NCI-H1694 (cell line): ENCODE data around the gene TSPAN11.
"Not testable (repeated sequence)": the region's sequence is repeated elsewhere in the genome, so short reads cannot be mapped to it uniquely, and the experiment has no call there.

Experiments
- DNase-seq: peaks from one replicate; lab custom pipeline; 2025; lab: John Stamatoyannopoulos, UW

The TSPAN11 gene, protein sequence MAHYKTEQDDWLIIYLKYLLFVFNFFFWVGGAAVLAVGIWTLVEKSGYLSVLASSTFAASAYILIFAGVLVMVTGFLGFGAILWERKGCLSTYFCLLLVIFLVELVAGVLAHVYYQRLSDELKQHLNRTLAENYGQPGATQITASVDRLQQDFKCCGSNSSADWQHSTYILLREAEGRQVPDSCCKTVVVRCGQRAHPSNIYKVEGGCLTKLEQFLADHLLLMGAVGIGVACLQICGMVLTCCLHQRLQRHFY

DNA sequence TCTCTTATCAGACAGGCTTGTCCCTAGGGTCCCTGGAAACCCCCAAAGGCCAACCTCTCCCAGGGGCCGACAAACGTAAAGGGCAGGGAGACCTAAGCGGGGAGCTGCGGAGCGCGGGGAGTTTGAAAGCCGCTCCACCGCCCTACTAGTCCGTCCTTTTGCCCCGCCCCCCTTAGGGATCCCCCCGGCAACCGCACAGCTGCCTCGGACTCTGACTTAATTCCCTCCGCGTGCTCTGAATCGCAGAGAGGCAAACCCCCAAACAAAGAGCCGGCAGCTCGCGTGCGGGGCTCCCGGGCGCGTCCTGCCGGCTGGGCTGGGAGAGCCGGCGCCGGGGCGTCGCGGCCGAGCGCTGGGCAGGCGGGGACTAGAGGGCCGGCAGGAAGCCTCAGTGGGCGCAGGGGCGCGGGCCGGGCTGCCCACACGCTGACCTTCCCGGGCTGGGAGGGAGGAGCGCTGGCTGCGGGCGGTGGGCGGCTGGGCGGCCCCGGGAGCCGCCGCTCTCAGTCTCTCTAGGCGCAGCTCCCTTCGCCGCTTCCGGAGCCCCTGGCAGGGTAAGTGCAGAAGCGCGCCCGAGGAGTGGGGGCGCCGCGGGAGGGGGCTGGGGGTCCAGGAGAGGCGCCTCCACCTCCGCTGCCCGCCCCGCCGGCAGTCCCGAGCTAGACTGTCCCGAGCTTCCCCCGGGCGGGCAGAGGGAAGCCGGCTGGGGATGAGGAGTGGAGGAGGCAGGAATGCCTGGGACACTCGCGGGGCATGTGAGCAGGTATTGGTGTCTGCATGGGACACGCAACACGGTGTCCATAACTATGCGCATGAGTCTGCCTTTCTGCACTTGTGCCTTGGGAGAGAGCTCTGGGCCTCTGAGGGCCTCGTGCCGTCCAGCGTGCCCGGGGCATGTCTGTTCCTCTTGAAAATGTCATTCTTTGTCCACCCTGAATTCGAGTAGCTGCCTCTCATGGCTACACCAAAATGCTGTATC is at the start of gene TSPAN11:
Gene TSPAN11, plus strand, starts transcription at position 506 of the 979 bp plus-strand sequence. CDS start 27,244 bp downstream, outside the sequence.
- DNase-seq = peak; percentile 3

DNA sequence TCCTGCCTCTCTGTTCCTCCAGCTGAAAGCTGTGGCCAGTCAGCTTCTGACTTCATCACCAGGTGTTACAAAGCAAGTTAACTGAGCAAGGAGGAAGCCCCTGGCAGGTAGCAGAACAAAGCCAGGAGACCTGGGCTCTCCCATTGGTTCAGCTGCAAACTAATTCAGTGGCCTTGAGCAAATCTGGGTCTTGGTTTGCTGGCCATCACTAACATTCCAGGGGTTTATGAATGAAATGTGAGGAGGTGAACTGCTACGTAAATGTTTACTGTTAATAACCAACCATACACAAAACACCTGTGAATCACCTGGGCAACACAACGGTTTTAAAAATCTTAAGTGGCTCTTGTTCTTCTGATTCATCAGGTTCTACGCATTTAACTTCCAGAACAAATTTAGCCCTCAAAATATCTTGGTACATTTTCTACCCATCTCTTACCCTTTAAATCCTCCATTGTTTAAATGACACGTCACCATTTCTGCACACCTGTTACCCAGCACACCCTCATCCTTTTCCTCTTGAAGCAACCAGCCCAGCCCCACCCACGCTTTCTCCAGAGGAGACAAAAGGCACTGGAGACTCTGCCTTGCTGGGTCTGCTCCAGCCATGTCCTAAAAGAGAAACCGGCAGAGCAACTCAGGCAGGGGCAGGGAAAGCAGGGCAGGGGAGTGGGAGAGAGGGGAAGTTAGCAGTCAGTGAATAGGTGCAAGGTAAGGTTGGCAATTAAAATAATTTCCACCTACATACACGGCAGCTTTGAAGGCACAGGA is 49.3 kb upstream of the TSPAN11 start:
- no peak for DNase-seq

DNA sequence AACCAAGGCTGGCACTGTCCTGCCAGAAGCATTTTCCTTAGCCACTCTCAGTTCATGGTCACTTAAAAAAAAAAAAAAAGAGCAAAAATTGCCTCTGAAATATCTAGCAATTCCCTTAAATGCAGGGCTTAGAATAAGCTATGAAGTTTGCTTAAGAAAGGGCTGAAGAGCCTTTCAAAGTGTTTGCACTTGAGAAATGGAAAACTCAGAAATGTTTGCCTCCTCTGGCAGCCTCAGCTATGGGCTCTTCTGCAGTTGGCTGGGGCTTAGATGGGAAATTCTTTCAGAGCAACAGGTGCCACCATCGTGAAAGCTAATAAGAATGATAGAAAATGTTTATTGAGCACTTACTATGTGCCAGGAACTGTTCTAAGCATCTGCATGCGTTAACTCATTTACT is 48.5 kb upstream of the TSPAN11 start:
- DNase-seq = no peak

DNA sequence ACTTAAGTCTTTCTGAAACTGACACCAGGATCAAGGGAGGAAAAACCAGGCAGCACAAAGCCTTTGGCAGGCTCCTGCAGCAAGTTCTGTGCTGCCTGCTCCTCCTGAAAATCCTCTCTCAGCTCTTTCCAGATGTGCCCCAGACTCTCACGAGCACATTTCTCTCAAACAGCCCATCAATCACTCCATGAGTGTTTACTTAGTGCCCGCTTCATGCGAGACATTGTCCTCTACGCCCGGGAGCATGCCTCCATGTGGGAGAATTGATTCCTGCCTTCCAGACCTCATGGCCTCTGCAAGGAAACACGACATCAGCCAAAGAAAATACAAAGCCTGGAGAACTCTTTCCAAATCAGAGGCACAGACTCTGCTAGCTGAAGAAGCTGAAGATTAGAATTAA is 46.5 kb upstream of the TSPAN11 start:
- no peak for DNase-seq

DNA sequence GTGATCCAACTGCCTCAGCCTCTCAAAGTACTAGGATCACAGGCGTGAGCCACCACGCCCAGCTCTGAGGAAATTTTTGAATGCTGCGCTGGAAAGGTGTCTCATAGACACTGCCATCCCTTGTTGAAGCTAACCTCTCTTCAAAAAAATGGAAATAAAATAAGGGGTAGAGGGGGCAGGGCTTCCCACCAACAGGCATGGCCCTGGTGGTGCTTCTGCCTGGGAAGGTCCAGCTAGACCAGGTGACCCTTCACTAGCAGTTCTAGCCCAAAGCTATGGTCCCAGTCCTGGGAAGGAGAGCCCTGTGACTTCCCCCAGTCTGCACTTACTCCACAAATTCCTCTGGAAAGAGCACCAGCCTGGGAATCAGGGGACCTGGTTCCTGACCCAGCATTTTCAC is 45.7 kb upstream of the TSPAN11 start:
- no peak for DNase-seq

DNA sequence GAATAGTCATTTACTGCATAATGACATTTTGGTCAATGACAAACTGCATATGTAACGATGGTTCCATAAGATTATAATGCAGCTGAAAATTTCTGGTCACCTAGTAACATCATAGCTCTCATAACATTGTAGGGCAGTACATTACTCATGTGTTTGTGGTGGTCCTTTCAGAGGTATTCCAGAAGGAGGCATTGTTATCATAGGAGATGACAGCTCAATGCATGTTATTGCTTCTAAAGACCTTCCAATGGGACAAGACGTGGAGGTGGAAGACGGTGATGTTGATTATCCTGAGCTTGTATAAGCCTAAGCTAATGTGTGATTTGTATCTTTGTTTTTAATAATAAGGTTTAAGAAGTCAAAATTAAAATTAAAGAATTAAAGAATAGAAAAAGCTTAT is 43.8 kb upstream of the TSPAN11 start:
- DNase-seq = peak; percentile 58

DNA sequence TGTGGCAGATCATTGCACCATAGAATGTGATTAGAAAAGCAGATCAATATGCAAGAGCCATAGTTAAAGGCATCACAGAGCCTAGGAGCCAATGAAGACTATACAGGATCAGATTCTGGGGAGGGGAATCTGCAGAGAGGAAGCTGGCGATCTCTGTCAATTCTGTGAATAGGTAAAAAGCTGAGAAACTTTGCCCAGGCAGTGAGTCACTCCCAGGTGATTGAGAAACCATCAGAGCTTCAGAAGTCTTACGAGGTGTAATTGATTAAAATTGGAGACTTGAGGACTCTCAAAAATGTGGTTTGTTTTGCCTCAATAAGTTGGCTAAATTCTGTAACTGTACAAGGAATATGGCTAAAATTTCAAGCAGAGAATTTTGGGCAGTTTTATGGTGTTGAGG is 41.7 kb upstream of the TSPAN11 start:
- no peak for DNase-seq

DNA sequence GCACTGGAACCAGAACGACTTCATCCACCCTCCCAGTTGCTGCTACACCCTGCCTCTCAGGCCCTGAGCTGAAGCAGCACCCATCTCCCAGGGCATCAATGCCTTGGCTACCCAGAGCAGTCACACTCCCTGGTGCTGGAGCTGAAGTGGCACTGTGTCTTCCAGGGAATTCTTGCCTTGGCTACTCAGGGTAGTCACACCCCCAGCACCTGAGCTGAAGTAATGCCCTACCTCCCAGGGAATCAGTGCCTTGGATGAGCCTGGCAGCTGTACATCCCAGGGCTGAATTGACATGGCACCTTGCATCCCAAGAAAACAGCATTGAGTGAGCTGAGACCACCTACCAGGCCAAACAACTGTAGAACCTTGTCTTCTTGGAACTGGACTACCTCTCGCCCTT is 41.2 kb upstream of the TSPAN11 start:
- no peak for DNase-seq

DNA sequence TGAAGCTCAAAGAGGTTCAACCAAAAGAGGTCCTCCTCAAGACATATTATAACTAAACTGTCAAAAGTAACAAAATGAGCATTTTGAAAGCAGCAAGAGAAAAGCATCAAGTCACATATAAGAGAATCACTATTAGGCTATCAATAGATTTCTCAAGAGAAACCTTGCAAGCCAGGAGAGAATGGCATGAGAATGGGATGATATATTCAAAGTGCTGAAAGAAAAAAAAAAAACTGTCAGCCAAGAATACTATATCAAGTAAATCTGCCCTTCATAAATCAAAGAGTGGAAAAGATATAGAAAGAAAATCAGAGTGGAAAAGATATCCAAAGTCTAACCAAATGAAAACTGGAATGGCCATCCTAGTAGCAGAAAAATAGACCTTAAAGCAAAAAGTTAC is 39.3 kb upstream of the TSPAN11 start:
- DNase-seq = no peak

DNA sequence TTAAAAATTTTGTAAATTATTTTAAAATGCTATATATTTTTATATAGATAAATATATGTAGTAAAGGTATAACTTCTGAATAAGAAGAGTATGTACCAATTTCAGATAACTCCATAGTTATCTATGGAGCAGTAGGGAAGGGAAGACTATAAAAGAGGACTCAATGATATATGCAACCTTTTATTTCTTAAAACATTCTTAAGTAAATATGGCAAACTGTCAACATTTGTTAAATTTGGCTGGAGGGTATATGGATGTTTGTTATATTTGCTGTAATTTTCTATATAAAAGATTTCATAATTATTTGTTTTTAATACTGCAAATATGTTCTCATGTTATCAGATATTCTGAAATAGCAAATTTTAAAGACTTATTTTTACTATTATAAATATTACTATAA is 38.3 kb upstream of the TSPAN11 start:
- no peak for DNase-seq

DNA sequence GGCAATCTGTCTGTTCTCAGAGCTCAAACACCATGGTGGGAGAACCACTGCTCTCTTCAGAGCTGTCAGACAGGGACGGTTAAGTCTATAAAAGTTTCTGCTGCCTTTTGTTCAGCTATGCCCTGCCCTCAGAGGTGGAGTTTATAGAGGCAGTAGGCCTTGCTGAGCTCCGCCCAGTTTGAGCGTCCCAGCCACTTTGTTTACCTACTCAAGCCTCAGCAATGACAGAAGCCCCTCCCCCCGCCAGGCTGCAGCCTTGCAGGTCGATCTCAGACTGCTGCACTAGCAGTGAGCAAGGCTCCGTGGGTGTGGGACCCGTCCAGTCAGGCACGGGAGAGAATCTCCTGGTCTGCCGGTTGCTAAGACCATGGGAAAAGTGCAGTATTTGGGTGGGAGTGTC is 32.0 kb upstream of the TSPAN11 start:
- not testable (repeated sequence) for DNase-seq

DNA sequence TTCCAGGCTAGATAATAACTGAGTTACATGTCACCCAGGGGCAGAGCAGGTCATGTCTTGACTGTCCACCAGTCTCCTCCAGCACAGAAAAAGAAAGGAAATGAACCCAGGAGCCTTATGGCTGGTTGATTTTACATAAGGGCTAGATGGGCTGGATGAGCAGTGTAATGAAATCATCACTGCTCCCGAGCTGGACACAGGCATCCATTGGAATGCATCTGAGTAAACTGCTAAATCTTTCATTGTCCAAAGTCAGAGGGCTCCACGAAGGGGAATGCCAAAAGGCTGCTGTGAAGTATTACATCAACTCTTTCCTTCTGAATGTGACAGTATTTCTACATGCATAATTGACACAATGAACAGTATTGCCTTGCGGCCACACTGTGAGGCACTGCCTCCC is 30.1 kb upstream of the TSPAN11 start:
- DNase-seq = no peak

DNA sequence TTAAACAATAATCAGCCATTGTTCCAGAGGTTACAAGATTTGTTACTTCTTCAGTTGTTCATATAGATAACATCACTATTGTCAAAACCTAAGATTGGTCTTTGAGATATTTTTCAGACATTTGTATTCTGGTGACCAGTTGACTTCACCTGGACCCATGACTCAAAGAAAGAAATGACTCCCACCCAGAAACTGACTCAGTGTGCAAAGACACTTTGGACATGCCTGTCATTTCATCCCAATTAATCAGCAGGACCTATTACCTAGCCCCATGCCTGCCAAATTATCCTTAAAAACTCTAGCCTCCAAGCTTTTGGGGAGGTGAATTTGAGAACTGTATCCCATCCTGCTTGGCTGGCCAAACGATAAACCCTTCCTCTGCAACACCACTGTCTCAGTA is 27.7 kb upstream of the TSPAN11 start:
- DNase-seq = no peak

DNA sequence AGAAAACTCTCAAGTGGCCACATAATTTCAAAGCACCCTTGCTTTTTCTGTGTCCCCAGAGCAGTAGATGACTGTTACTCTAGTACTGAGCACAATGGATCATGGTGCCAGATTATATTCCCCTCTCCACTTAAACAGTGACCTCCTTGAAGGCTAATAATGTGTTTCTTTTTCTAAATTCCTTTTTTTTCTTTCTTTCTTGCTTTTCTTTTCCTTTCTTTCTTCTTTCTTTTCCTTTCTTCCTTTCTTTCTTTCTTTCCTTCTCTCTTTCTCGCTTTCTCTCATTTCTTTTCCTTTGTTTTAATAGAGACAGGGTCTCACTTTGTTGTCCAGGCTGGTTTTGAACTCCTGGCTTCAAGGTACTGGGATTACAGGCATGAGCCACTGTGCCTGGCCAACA is 26.2 kb upstream of the TSPAN11 start:
- no peak for DNase-seq

DNA sequence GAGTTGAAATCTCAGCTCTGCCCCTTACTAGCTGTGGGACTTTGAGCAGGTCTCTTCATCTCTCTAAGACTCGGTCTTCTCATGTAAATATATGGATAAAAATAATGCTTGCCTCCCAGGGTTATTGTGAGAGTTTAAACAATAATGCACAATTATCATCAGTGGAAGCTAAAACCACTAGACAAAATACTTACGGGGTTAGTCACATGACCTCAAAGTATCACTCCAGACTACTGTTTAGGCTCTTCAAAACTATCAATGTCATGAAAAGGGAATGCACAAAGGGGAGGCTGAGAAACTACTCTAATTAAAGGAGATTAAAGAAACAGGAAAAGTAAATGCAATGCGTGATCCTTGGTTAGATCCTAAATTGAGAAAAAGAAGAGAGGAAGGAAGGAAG is 24.5 kb upstream of the TSPAN11 start:
- DNase-seq = no peak

DNA sequence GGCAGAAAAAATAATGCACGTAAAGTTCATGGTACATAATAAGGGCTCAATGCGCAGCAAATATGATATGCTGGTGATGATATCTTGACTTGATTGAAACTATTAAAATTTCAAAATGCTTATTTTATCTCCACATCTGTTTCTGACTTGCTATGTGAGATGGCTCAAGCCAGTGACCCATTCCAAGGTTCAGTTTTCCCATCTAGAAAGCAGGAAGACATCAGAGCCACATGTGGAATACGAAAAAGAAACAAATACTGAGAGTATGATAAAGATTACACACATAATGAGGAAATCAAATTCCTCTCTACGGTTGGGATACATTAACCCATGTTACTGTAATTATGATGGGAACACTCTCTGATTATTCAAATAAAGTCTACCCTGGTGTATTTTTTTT is 24.0 kb upstream of the TSPAN11 start:
- DNase-seq = no peak

DNA sequence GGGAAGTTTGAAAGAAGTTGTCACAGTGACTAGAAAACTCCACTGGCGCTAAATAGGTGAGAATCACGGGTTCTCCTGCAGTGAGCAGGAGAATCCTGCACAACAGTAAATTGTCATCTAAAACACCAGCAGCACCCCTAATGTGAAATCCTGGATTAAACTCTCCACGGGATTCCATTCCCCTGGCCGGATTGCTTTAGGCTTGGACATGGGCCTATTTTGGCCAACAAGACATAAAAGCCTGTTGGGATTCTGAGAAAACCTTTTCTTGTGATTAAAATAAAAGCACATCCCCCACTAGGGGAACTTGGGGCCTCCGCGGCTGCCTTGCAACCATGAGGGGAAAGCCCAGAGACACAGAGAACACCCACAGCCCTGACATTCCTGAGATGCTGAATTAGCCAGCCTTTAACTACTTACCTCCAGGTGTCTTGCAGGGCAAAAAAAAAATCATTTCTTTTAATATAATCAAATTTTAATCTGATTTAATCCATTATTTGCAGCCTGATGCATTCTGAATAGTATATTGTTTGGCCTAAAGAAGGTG is 21.0 kb upstream of the TSPAN11 start:
- DNase-seq = no peak

DNA sequence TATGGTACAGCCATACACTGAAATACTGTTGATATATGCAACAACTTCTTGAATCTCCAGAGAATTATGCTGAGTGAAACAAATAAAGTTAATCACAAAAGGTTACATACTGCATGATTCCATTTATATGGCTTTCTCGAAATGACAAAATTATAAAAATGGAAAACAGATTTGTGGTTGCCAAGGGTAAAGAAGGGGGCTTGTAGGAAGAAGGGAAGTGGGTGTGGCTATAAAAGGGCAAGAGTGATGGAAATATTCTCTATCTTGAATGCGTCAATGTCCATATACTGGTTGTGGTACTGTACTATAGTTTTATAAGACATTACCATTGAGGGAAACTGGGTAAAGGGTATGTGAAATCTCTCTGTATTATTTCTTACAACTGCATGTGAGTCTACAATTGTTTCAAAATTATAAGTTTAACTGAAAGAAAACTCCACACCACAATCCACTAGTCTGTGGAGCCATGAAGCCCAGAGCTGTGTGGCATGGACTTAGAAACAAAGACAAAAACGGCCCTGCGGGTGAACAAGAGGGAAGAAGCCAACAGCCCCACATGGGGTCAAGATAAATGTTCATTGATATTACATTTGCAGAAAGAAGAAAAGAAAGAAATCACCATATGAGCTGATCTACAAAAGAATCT is 18.3 kb upstream of the TSPAN11 start:
- DNase-seq = no peak

DNA sequence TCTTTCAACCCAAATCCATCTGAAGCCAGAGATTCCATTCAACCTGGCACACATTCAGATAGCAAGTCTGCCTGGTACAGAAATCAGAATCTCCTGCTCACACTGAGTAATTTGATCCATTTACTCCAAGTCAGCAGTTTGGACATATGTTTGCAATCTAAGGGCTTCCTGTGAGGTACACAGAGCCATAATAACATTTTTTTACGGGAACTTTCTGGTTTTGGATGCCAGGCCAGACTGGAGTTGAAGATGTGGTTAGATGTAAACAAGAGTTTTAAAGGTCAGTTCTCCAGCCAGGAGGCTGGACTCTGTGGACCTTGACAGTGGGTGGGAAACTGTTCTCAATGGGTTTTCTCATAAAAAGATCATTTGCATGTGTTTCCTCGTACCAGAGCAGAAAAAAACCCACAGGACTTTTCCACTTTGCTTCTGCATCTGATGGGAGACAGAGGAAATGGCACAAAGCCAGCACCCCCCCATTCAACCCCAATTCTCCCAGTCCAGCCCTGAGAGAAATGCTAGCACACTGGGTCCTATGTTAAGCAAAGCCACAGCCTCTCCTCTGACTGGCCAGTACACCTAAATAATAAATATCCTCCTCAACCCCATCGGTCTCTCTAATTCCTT is 17.7 kb upstream of the TSPAN11 start:
- peak; percentile 69 for DNase-seq

DNA sequence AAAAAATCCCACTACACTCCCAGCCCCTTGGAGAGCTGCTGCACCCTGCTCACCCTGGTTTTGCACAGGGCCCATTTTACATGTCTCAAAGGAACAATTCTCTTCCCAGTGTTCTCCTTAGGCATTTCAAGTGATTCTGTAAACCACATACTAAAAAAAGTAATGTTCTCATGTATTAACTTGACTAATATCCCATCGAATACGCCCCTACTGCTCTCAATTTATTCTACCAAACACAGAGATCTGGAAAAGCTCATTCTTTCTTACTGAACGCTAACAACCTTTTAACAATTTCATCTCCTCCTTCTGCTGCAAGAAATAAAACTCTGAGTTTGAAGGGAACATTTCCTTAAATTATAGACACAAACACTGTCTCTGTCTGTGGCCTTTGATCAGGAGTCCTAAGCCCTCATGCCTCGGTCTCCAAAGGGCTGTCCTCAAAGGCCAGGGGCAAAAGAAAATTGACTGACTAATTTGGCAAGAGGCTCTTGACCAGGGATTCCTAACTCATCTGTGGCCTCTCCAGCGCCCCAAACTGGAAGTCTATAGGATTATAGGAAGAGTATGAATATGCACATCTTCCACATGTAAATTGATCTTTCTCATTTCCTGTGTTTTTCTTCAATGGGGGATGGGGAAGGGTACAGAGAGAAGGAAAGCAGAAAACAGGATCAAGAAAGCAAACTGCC is 17.1 kb upstream of the TSPAN11 start:
- no peak for DNase-seq

DNA sequence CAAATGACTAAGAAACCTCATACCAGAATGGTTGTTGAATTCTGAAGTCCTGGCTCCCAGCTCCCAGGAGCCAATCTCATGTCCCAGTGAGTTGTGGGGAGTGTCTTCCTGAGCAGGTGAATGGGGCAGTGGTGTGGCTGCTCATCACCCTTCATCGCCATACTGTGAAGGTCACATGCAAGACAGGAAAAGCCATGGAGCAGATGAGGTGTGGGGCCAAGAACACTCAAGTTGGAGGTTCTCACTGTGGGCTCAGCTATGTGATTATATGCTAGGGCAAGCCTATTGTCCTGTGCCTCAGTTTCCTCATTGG is 16.6 kb upstream of the TSPAN11 start:
- no peak for DNase-seq
